ENCODE measurements around the gene SCN1A.

SCN1A gene

DNA sequence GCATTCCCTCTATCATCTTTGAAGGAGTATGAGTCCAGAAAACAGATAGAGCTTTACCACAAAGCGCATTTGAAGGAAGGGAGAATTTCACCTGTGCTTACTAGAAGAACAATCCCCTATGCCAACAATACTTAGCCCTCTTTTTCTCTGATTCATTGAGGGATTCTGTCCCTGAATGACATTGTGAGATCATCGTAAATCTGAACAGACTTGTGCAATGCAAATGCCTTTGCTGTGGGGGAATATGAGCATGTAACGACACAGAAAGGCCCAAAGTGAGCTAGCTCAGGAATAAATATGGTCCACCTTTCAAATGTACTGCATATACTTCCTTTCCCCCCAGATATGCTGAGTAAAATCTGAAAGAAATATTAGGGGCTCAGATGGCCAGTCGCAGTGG lies 67.6 kb downstream of the SCN1A start:
- Histone ChIP-seq H3F3A (ENCODE audit: low read depth) (no peaks in the 10 kb centered on the region), H3K36me3 (ENCODE audit: insufficient read depth, low read length) (no peaks in the 10 kb centered on the region), H3K9me2 (replicated peaks; ENCODE audit: low read depth, low read length) (no peaks in the 10 kb centered on the region), H3K9ac (ENCODE audit: low read depth, low read length, poor library complexity, severe bottlenecking) (no peak overlapping the region), H4K20me1 (ENCODE audit: insufficient read depth, low read length, poor library complexity, severe bottlenecking) (no peaks in the 10 kb centered on the region), H3K4me1 (ENCODE audit: insufficient read depth, low read length, poor library complexity, severe bottlenecking) (no peaks in the 10 kb centered on the region), H3K79me2 (ENCODE audit: insufficient read depth, low read length) (no peaks in the 10 kb centered on the region), H2AFZ (ENCODE audit: low read length) (no peak overlapping the region), H3K4me2 (ENCODE audit: low read depth, low read length, poor library complexity, severe bottlenecking) (no peak overlapping the region), H3K4me3 (ENCODE audit: low read length, poor library complexity, severe bottlenecking) (no peak overlapping the region), H3K27me3 (ENCODE audit: insufficient read depth, low read length, poor library complexity, severe bottlenecking) (no peaks in the 10 kb centered on the region), H3K9me3 (ENCODE audit: insufficient read depth, low read depth, low read length) (no peaks in the 10 kb centered on the region)
- no peak for TF ChIP-seq CTCF (conservative IDR thresholded peaks at IDR 0.05; ENCODE audit: low read length)

GRCh38 chr2:166057370-166058164 lies 70.3 kb downstream of the SCN1A start:
- no peaks in the 10 kb centered on the region for H4K20me1 ChIP-seq (ENCODE audit: insufficient read depth, low read length, poor library complexity, severe bottlenecking)
- H2AFZ ChIP-seq (ENCODE audit: low read length) = peak overlapping the region; percentile 46; the same call in 1 of the 2 replicates
- TF ChIP-seq CTCF (conservative IDR thresholded peaks at IDR 0.05; ENCODE audit: low read length) = peak; percentile 79
- no peak for TF ChIP-seq EZH2phosphoT487 (IDR thresholded peaks at IDR 0.05; ENCODE audit: borderline replicate concordance)

DNA sequence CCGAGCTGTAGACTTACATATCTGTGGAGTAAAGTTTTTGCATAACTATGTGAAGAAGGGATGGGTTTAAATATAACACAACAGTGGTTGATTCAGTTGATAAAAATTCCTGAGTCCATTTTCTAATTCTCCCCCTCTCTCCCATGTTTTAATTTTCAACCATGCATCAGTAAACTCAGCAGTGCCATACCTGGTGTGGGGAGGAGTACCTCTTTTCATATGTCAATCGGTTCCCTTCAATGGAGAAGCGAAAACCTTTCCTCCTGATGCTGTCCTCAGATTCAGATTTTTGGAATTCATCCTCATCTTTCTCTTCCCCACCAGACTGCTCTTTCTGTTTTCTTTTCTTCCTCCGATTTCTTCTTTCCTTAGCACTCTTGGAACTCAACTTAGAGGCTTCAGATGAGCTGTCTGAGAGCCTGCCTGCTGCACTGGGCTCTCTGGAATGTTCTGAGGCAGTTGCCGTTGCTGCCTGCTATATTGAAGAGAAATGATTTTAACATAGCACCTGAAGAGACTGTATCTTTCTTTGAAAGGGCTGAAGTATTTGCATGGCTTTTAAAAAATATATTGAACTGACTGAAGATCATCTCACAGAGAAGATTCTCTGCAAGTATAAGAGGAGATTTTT lies 82.9 kb downstream of the SCN1A start:
- Histone ChIP-seq H3K36me3 (ENCODE audit: insufficient read depth, low read length) (no peaks in the 10 kb centered on the region), H4K20me1 (ENCODE audit: insufficient read depth, low read length, poor library complexity, severe bottlenecking) (no peaks in the 10 kb centered on the region), H3K4me1 (ENCODE audit: insufficient read depth, low read length, poor library complexity, severe bottlenecking) (no peaks in the 10 kb centered on the region), H3K9me3 (ENCODE audit: insufficient read depth, low read depth, low read length) (no peaks in the 10 kb centered on the region), H3K27me3 (ENCODE audit: insufficient read depth, low read length, poor library complexity, severe bottlenecking) (no peaks in the 10 kb centered on the region), H3K4me3 (ENCODE audit: low read length, poor library complexity, severe bottlenecking) (no peak overlapping the region), H3K79me2 (ENCODE audit: insufficient read depth, low read length) (no peaks in the 10 kb centered on the region), H3K4me2 (ENCODE audit: low read depth, low read length, poor library complexity, severe bottlenecking) (no peak overlapping the region), H2AFZ (ENCODE audit: low read length) (no peak overlapping the region), H3K9me2 (replicated peaks; ENCODE audit: low read depth, low read length) (no peaks in the 10 kb centered on the region), H3K9ac (ENCODE audit: low read depth, low read length, poor library complexity, severe bottlenecking) (no peak overlapping the region), H3F3A (ENCODE audit: low read depth) (no peaks in the 10 kb centered on the region)
- TF ChIP-seq EZH2phosphoT487 (IDR thresholded peaks at IDR 0.05; ENCODE audit: borderline replicate concordance) (no peak), CTCF (conservative IDR thresholded peaks at IDR 0.05; ENCODE audit: low read length) (no peak)

More at GRCh38 chr2:166057370-166058164, 70.3 kb downstream of the SCN1A start:
- H3K4me3 ChIP-seq (ENCODE audit: low read length, poor library complexity, severe bottlenecking) = no peak overlapping the region
- H3K36me3 ChIP-seq (ENCODE audit: insufficient read depth, low read length) = no peaks in the 10 kb centered on the region
- H3K79me2 ChIP-seq (ENCODE audit: insufficient read depth, low read length) = no peaks in the 10 kb centered on the region
- no peaks in the 10 kb centered on the region for H3K9me3 ChIP-seq (ENCODE audit: insufficient read depth, low read depth, low read length)
- H3K9ac ChIP-seq (ENCODE audit: low read depth, low read length, poor library complexity, severe bottlenecking) = no peak overlapping the region
- no peaks in the 10 kb centered on the region for H3K27me3 ChIP-seq (ENCODE audit: insufficient read depth, low read length, poor library complexity, severe bottlenecking)
- no peaks in the 10 kb centered on the region for H3K9me2 ChIP-seq (replicated peaks; ENCODE audit: low read depth, low read length)
- no peak overlapping the region for H3K4me2 ChIP-seq (ENCODE audit: low read depth, low read length, poor library complexity, severe bottlenecking)
- H3F3A ChIP-seq (ENCODE audit: low read depth) = no peaks in the 10 kb centered on the region
- H3K4me1 ChIP-seq (ENCODE audit: insufficient read depth, low read length, poor library complexity, severe bottlenecking) = no peaks in the 10 kb centered on the region

All from Loucy (cell line).